GM23338 (cell line): ENCODE measurements around the gene ZNF366. TPM values are rescaled to one million over a fixed set of nuclear protein-coding genes. Genes with fewer than 3 reads are reported as not detected.

Experiments used
- ATAC-seq: fragments of 200-7000 bp; cut with Tn5 transposase; 3 replicates; pipeline ENCODE4 v1.9.1; 2020
- DNase-seq: peaks from one replicate; pipeline ENCODE4 v3.0.0-alpha.2; 2015; ENCODE audit warnings: low spot score
- H2AFZ ChIP-seq: fragments of 200-600 bp; sonication (generic); 2 replicates; pipeline ENCODE4 v1.8.0; 2016; ENCODE audit warnings: antibody characterized with exemption, mild to moderate bottlenecking, moderate library complexity
- H3F3A ChIP-seq: fragments of 200-600 bp; sonication (generic); replicated peaks from 2 replicates; pipeline ENCODE4 v1.8.0; 2017; ENCODE audit warnings: antibody characterized with exemption, mixed run types, low read depth
- H3K27ac ChIP-seq: fragments of 200-600 bp; sonication (generic); 2 replicates; pipeline ENCODE4 v1.6.1; 2016; ENCODE audit warnings: low read depth
- H3K27me3 ChIP-seq: fragments of 200-600 bp; sonication (generic); 2 replicates; pipeline ENCODE4 v1.8.0; 2016; ENCODE audit warnings: mild to moderate bottlenecking, mixed run types, moderate library complexity; ENCODE audit not compliant: insufficient read depth
- H3K36me3 ChIP-seq: fragments of 200-600 bp; sonication (generic); 2 replicates; pipeline ENCODE4 v1.8.0; 2016; ENCODE audit warnings: mild to moderate bottlenecking; ENCODE audit not compliant: insufficient read depth
- H3K4me1 ChIP-seq: fragments of 200-600 bp; sonication (generic); 2 replicates; pipeline ENCODE4 v1.8.0; 2016; ENCODE audit warnings: mild to moderate bottlenecking, moderate library complexity; ENCODE audit not compliant: insufficient read depth
- H3K4me2 ChIP-seq: fragments of 200-600 bp; sonication (generic); 2 replicates; pipeline ENCODE4 v1.7.1; 2017; ENCODE audit warnings: mixed run types
- H3K4me3 ChIP-seq: fragments of 200-600 bp; sonication (generic); 2 replicates; pipeline ENCODE4 v1.6.1; 2016; ENCODE audit warnings: mixed run types
- H3K79me2 ChIP-seq: fragments of 200-600 bp; sonication (generic); replicated peaks from 2 replicates; pipeline ENCODE4 v1.8.0; 2017; ENCODE audit warnings: mild to moderate bottlenecking; ENCODE audit not compliant: insufficient read depth
- H3K9me2 ChIP-seq: fragments of 200-600 bp; sonication (generic); 2 replicates; pipeline ENCODE4 v1.8.0; 2017; ENCODE audit not compliant: insufficient read depth
- H4K20me1 ChIP-seq: fragments of 200-600 bp; sonication (generic); replicated peaks from 2 replicates; pipeline ENCODE4 v1.8.0; 2017; ENCODE audit warnings: mild to moderate bottlenecking; ENCODE audit not compliant: insufficient read depth
- H3K27ac Mint-ChIP-seq: 2 replicates; pipeline ENCODE4 v1.8.0; 2020; ENCODE audit warnings: inconsistent platforms, mild to moderate bottlenecking, moderate library complexity, mixed read lengths
- H3K27me3 Mint-ChIP-seq: 3 replicates; pipeline ENCODE4 v1.8.0; 2022; ENCODE audit warnings: low read depth, mild to moderate bottlenecking, moderate library complexity, mixed read lengths, inconsistent platforms; ENCODE audit not compliant: insufficient read depth, poor library complexity
- H3K36me3 Mint-ChIP-seq: 3 replicates; pipeline ENCODE4 v1.8.0; 2021; ENCODE audit warnings: low read depth, mild to moderate bottlenecking, inconsistent platforms, moderate library complexity, mixed read lengths
- H3K4me1 Mint-ChIP-seq: 3 replicates; pipeline ENCODE4 v1.8.0; 2020; ENCODE audit warnings: mild to moderate bottlenecking, inconsistent platforms, mixed read lengths
- H3K4me3 Mint-ChIP-seq: 3 replicates; pipeline ENCODE4 v1.8.0; 2021; ENCODE audit warnings: moderate library complexity, mild to moderate bottlenecking, inconsistent platforms, mixed read lengths
- H3K9me3 Mint-ChIP-seq: 3 replicates; pipeline ENCODE4 v1.8.0; 2020; ENCODE audit warnings: moderate library complexity, mild to moderate bottlenecking, inconsistent platforms, mixed read lengths
- CREB1 ChIP-seq: fragments of 250-450 bp; sonication (Bioruptor Pico); IDR thresholded peaks from 2 replicates; pipeline ENCODE4 v1.5.0; 2020; ENCODE audit warnings: low read depth, mild to moderate bottlenecking, moderate library complexity
- CTCF ChIP-seq, 2 experiments: fragments of 200-600 bp in 1 of 2; sonication (generic) in 1 of 2; conservative IDR thresholded peaks; 2 replicates each; pipeline versions ENCODE4 v1.5.1 to v1.6.1; 2016 to 2017; ENCODE audit warnings: antibody characterized with exemption in 2 of 2, low read depth in 2 of 2, mild to moderate bottlenecking in 2 of 2, moderate library complexity in 1 of 2
- ETS1 ChIP-seq: IDR thresholded peaks from 2 replicates; pipeline ENCODE4 v1.6.1; 2016; ENCODE audit warnings: antibody characterized with exemption
- EZH2 ChIP-seq: fragments of 200-600 bp; sonication (generic); IDR thresholded peaks from one replicate; pipeline ENCODE4 v1.8.0; 2017; ENCODE audit warnings: antibody characterized with exemption, mild to moderate bottlenecking, low read depth; ENCODE audit not compliant: unreplicated experiment
- EZH2phosphoT487 ChIP-seq: fragments of 200-600 bp; sonication (generic); IDR thresholded peaks from one replicate; pipeline ENCODE4 v1.8.1; 2018; ENCODE audit warnings: antibody characterized with exemption; ENCODE audit not compliant: unreplicated experiment
- JUNB ChIP-seq: IDR thresholded peaks from one replicate; pipeline ENCODE4 v1.6.1; 2016; ENCODE audit warnings: antibody characterized with exemption; ENCODE audit not compliant: unreplicated experiment
- NANOG ChIP-seq: IDR thresholded peaks from 2 replicates; pipeline ENCODE4 v1.6.1; 2016; ENCODE audit warnings: antibody characterized with exemption, borderline replicate concordance
- POLR2AphosphoS5 ChIP-seq: IDR thresholded peaks from 2 replicates; pipeline ENCODE4 v1.6.1; 2016; ENCODE audit warnings: antibody characterized with exemption, low read depth
- REST ChIP-seq: IDR thresholded peaks from one replicate; pipeline ENCODE4 v1.6.1; 2018; ENCODE audit warnings: antibody characterized with exemption; ENCODE audit not compliant: unreplicated experiment
- STAT1 ChIP-seq: IDR thresholded peaks from one replicate; pipeline ENCODE4 v1.6.1; 2016; ENCODE audit warnings: antibody characterized with exemption; ENCODE audit not compliant: unreplicated experiment
- ZNF114 ChIP-seq: fragments of 250-450 bp; sonication (Bioruptor Pico); IDR thresholded peaks from 2 replicates; pipeline ENCODE4 v1.5.0; 2020; ENCODE audit warnings: mild to moderate bottlenecking, moderate library complexity
- ZNF331 ChIP-seq: fragments of 250-450 bp; sonication (Bioruptor Pico); IDR thresholded peaks from 2 replicates; pipeline ENCODE4 v1.5.0; 2020; ENCODE audit warnings: low read depth, mild to moderate bottlenecking, moderate library complexity
- ZNF462 ChIP-seq: fragments of 250-450 bp; sonication (Bioruptor Pico); IDR thresholded peaks from 2 replicates; pipeline ENCODE4 v1.5.0; 2020; ENCODE audit warnings: mild to moderate bottlenecking, moderate library complexity
- polyA plus RNA-seq: library from polyadenylated mRNA; unstranded; fragments of >200 nt; fragmentation: Nextera tagmentation; extraction: Ambion mirVana; gene quantifications from 2 replicates; pipeline ENCODE4 v1.2.1, GENCODE V29; 2016
- total RNA-seq: library from RNA; depleted of rRNA; stranded (reverse); fragments of >200 nt; shearing (Covaris generic); gene quantifications from 2 replicates; pipeline ENCODE4 v1.2.3, GENCODE V29; 2014

Gene ZNF366
- total and polyA plus RNA-seq, 2 experiments from 2014 or later = not detected

GRCh38 chr5:72459913-72460312 is 47.3 kb downstream of the ZNF366 start:
- TF ChIP-seq JUNB = no peak
- TF ChIP-seq EZH2phosphoT487 = no peak
- no peak for TF ChIP-seq ZNF331
- TF ChIP-seq POLR2AphosphoS5 = no peak
- no peak for TF ChIP-seq ZNF114 (CRISPR knock-in tag)
- no peak for TF ChIP-seq ETS1
- TF ChIP-seq EZH2 = no peak
- no peak for TF ChIP-seq NANOG
- TF ChIP-seq ZNF462 (CRISPR knock-in tag) = no peak
- TF ChIP-seq CREB1 (CRISPR knock-in tag) = no peak
- no peak for TF ChIP-seq STAT1
- no peak for TF ChIP-seq CTCF (conservative IDR thresholded peaks at IDR 0.05; ENCODE audit: low read depth in 2 of 2)
- no peak for TF ChIP-seq REST
- Histone ChIP-seq H3K27ac (no peak overlapping the region), H3K36me3 (no peaks in the 10 kb centered on the region), H3K4me1 (no peaks in the 10 kb centered on the region), H2AFZ (no peak overlapping the region), H3K4me3 (no peak overlapping the region), H4K20me1 (no peaks in the 10 kb centered on the region), H3F3A (no peaks in the 10 kb centered on the region), H3K4me2 (no peak overlapping the region), H3K9me2 (no peaks in the 10 kb centered on the region), H3K27me3 (no peaks in the 10 kb centered on the region), H3K79me2 (no peaks in the 10 kb centered on the region)
- Mint-ChIP-seq H3K4me3 (no peak overlapping the region), H3K36me3 (no peaks in the 10 kb centered on the region), H3K9me3 (no peaks in the 10 kb centered on the region), H3K27me3 (peaks cover 7% of the 10 kb centered on the region), H3K4me1 (no peaks in the 10 kb centered on the region; the same call in 2 of the 3 replicates), H3K27ac (no peak overlapping the region)
- ATAC-seq = no peak
- DNase-seq = no peak
